Spleen (tissue), 7 donors: ENCODE data around the gene TPCN2.

Experiments
- CTCF ChIP-seq, 11 experiments: fragments of 200-600 bp in 7 of 11; fragments of 450-650 bp in 4 of 11; sonication (generic) in 4 of 11; IDR thresholded peaks in 8 of 11; conservative IDR thresholded peaks in 3 of 11; 1 replicate in 7 of 11; 2 replicates in 4 of 11; pipeline versions ENCODE4 v1.4.0 to v1.8.0; 2016 to 2021; ENCODE audit warnings: antibody characterized with exemption in 11 of 11, inconsistent platforms in 4 of 11, mild to moderate bottlenecking in 1 of 11
- POLR2A ChIP-seq, 3 donors: fragments of 450-650 bp; IDR thresholded peaks; one replicate each; pipeline ENCODE4 v1.5.1; 2017; ENCODE audit warnings: antibody characterized with exemption in 3 of 3, mild to moderate bottlenecking in 1 of 3
- donor health status: DM: no; HTN: no; CAD: no; lungs with moderate emphysema.
- donor health status: DM: no; HTN: no; CAD: no.
- donor health status: DM: no; HTN: no; CAD: no.

GRCh38 chr11:69002110-69002569, 46.6 kb upstream of the TPCN2 start:
- TF ChIP-seq CTCF (IDR thresholded peaks at IDR 0.05 in 8 of 11, conservative IDR thresholded peaks at IDR 0.05 in 3 of 11) = no peak
- TF ChIP-seq POLR2A (IDR thresholded peaks at IDR 0.05) = no peak
